BJ (cell line): ENCODE results near the gene SOWAHA. TPM values are rescaled to one million over a fixed set of nuclear protein-coding genes. Genes with fewer than 3 reads are reported as not detected.

Source experiments
- CTCF ChIA-PET: fragments of 350-600 bp; formaldehyde crosslinking; extraction: SDS; loops from one replicate; lab custom pipeline; 2021; ENCODE audit warnings: antibody characterized with exemption, inconsistent platforms; lab: Yijun Ruan, JAX
- POLR2A ChIA-PET: fragments of 300-600 bp; sonication (Branson Sonifier 250); formaldehyde crosslinking; extraction: SDS; loops from one replicate; lab custom pipeline; 2021; ENCODE audit warnings: antibody characterized with exemption; lab: Charles Lee
- DNase-seq: peaks from one replicate; pipeline ENCODE4 v3.0.0-alpha.2; 2011; ENCODE audit warnings: low read depth
- H3K27me3 ChIP-seq: 2 replicates; pipeline ENCODE4 v1.6.0; 2011; ENCODE audit warnings: low read length; ENCODE audit not compliant: control insufficient read depth, insufficient read depth
- H3K36me3 ChIP-seq: 2 replicates; pipeline ENCODE4 v1.5.1; 2011; ENCODE audit warnings: low read length; ENCODE audit not compliant: control insufficient read depth, insufficient read depth
- H3K4me3 ChIP-seq: 2 replicates; pipeline ENCODE4 v1.5.1; 2011; ENCODE audit warnings: low read depth, mild to moderate bottlenecking, control low read depth, low read length
- CTCF ChIP-seq: IDR thresholded peaks from 2 replicates; pipeline ENCODE4 v1.5.1; 2011; ENCODE audit warnings: low read depth, mild to moderate bottlenecking, control low read depth, inconsistent platforms, low read length, moderate library complexity; ENCODE audit not compliant: insufficient read depth
- polyA plus RNA-seq: library from polyadenylated mRNA; depleted of rRNA; stranded (reverse); fragments of >200 nt; gene quantifications from 2 replicates; pipeline ENCODE4 v1.2.3, GENCODE V29; 2011

Gene SOWAHA
- polyA plus RNA-seq, 1 experiment: not detected

- no peaks in the 10 kb centered on the region for H3K36me3 ChIP-seq
- ChIA-PET CTCF (interaction anchor here (2.2 kb wide), 1 partner anchor 23 kb away, joined by 5 read pairs; no protein-coding TSS in a partner anchor), POLR2A (no interaction called here)
- no peaks in the 10 kb centered on the region for H3K27me3 ChIP-seq
- DNase-seq: no peak
- H3K4me3 ChIP-seq: no peak overlapping the region
- TF ChIP-seq CTCF: no peak
These were observed 32.1 kb upstream of the SOWAHA start for GRCh38 chr5:132781029-132781428.

GRCh38 chr5:132782101-132782500 lies 31.0 kb upstream of the SOWAHA start:
- CTCF ChIA-PET: interaction anchor here (1.3 to 2.2 kb wide), 3 partner anchors 11 to 39 kb away, joined by 3 to 12 read pairs (median 5); no protein-coding TSS in a partner anchor
- Histone ChIP-seq H3K36me3 (no peaks in the 10 kb centered on the region), H3K4me3 (no peak overlapping the region), H3K27me3 (no peaks in the 10 kb centered on the region)
- TF ChIP-seq CTCF: no peak
- POLR2A ChIA-PET: no interaction called here
- DNase-seq: no peak

- no peak for DNase-seq
- no peak for TF ChIP-seq CTCF
- Histone ChIP-seq H3K4me3 (no peak overlapping the region), H3K36me3 (no peaks in the 10 kb centered on the region), H3K27me3 (no peaks in the 10 kb centered on the region)
- ChIA-PET POLR2A (no interaction called here), CTCF (interaction anchor here (1.5 kb wide), 1 partner anchor 17 kb away, joined by 4 read pairs; no protein-coding TSS in a partner anchor)
These were observed 27.7 kb upstream of the SOWAHA start for GRCh38 chr5:132785365-132785764.

- no peak for DNase-seq
- Histone ChIP-seq H3K27me3 (no peaks in the 10 kb centered on the region), H3K4me3 (no peak overlapping the region), H3K36me3 (no peaks in the 10 kb centered on the region)
- no peak for TF ChIP-seq CTCF
- ChIA-PET POLR2A (no interaction called here), CTCF (interaction anchor here (1.1 to 1.5 kb wide), 2 partner anchors 13 to 17 kb away, joined by 3 to 4 read pairs; no protein-coding TSS in a partner anchor)
These were observed 27.2 kb upstream of the SOWAHA start for GRCh38 chr5:132785864-132786263.

GRCh38 chr5:132787076-132787475 lies 26.0 kb upstream of the SOWAHA start:
- Histone ChIP-seq H3K27me3 (no peaks in the 10 kb centered on the region), H3K4me3 (no peak overlapping the region), H3K36me3 (no peaks in the 10 kb centered on the region)
- ChIA-PET CTCF (interaction anchor here (0.6 to 1.1 kb wide), 3 partner anchors 12 to 125 kb away, joined by 3 to 4 read pairs (median 3); no protein-coding TSS in a partner anchor), POLR2A (no interaction called here)
- DNase-seq: no peak
- TF ChIP-seq CTCF: no peak
